Anterior cingulate cortex (tissue), 58 donors: ENCODE data around the gene ITGAX.
A peak's percentile ranks its signal among the peaks of the same experiment; 100 is the strongest.
"Not testable (repeated sequence)": the region's sequence is repeated elsewhere in the genome, so short reads cannot be mapped to it uniquely, and the experiment has no call there.

Experiments used
- DNase-seq, 58 donors: peaks; one replicate each; lab custom pipeline; 2025; lab: John Stamatoyannopoulos, UW

ITGAX gene

DNA sequence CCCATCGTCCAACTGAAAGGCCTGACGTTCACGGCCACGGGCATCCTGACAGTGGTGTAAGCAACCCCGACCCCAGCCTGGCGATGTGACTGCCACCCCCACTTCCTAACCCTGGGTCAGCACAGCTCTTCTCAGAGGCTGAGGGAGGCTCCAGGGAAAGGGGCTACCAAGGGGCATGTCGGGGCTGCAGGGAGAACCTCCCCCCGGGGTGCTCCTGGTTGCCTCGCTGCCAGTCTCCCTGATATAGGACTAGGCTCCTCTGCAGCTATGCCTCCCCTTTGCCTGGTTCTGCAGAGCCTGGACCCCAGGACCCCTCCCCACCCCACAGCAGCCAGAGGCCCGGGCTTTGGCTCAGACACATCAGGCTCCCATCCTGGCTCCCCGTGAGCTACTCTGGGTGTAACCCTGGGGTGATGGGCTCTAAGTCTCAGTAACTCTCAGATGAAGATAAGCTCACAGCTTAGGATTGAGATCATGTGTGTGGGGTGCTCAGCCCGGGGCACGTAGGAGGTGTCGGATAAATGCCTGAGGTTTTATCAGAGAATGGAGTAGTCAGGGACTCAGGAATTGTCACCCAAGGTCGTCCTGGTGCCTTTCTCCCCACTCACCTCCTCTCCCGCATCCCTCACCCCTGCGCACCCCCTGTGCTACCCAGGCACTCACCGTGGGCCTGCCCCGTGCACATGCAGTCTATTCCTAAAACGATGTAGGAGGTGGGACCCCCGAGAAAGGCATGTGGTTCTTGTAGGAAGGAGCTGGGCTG, 48.8 kb downstream of the ITGAX start:
- no peak for DNase-seq

DNA sequence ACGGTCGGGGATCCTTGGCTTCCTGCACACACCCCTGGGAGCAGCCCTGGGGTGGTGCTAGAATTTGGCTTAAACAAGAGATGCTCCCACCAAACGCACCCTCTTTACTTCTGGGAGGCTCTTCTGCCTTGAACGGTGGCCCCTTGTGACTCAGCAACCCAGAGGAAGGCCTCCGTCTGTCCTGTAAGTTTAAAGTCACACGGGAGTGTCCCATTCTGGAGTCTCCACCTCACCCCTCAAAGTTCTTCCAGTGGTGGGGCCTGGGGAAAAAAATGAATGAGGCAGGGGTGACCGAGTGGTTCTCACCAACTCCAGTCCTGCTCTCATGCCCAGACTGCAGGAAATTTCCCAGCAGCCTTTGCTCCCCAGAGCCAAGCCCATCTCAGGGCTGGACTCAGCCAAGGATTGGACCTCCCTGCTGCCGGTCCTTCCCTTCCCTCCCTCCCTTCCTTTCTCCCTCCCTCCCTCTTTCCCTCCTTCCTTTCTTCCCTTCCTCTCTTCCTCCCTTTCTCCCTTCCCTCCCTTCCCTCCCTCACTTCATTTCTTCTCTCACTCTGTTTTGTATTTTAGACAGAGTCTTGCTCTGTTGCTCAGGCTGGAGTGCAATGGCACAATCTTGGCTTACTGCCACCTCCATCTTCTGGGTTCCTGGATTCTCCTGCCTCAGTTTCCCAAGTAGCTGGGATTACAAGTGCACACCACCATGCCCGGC, 49.5 kb downstream of the ITGAX start:
- DNase-seq = peak in 1 of 58 donors; percentile 17

GRCh38 chr16:31407406-31407805, 52.4 kb downstream of the ITGAX start:
- DNase-seq = no peak

GRCh38 chr16:31409433-31409832, 54.5 kb downstream of the ITGAX start:
- DNase-seq = no peak

GRCh38 chr16:31410082-31410481, 55.1 kb downstream of the ITGAX start:
- no peak for DNase-seq

DNA sequence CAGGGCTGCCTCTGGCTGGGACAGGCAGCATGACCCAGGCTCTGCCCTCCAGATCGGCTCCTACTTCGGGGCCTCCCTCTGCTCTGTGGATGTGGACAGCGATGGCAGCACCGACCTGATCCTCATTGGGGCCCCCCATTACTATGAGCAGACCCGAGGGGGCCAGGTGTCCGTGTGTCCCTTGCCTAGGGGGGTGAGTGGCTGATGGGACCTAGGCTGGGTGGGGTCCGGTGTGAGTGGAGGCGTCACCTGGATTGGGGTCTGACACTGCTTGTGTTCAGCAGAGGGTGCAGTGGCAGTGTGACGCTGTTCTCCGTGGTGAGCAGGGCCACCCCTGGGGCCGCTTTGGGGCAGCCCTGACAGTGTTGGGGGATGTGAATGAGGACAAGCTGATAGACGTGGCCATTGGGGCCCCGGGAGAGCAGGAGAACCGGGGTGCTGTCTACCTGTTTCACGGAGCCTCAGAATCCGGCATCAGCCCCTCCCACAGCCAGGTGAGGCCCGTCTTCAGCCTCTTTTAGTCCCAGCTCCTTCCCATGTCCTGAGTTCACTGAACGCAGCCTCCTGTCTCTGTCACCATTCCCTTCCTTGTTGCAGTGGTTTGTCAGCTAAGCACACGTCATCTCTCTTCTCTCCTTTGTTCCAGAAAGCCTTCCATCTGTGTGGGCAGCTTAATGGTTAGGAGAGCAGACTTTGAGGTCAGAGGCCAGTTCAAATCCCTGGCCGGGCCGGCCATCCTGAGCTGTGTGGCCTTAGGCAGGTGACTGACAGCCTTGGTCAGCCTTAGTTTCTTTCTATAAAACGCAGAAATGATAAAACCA, 56.3 kb downstream of the ITGAX start:
- no peak for DNase-seq

DNA sequence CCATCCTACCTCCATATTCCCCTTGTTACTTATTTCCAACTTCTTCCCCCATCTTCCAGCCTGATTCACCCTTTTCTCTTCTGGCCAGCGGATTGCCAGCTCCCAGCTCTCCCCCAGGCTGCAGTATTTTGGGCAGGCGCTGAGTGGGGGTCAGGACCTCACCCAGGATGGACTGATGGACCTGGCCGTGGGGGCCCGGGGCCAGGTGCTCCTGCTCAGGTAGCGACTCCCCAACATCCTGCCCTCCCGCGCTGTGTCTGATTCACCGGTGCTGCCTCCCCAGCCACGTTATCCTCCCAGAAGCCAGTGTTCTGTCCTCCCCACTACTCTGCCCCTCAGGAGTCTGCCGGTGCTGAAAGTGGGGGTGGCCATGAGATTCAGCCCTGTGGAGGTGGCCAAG, 57.8 kb downstream of the ITGAX start:
- no peak for DNase-seq

- DNase-seq = no peak
Measured at GRCh38 chr16:31413381-31413780, 58.4 kb downstream of the ITGAX start.

DNA sequence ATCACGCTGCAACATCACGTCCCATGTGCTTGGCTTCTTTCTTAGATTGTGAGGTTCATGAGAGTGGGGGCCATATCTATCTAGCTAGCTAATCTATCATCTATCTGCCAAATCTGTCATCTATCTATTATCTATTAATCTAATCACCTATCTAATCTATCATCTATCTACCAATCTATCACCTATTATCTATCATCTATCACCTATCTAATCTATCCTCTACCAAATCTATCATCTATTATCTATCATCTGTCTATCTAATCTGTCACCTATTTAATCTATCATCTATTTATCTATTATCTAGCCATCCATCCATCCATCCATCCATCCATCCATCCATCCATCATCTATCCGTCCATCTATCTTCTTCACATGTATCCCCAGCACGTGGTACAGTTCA, 59.0 kb downstream of the ITGAX start:
- DNase-seq = no peak

GRCh38 chr16:31414706-31415105, 59.7 kb downstream of the ITGAX start:
- no peak for DNase-seq

GRCh38 chr16:31416371-31416770, 61.4 kb downstream of the ITGAX start:
- no peak for DNase-seq

- DNase-seq = not testable (repeated sequence)
Measured at GRCh38 chr16:31417036-31417435, 62.1 kb downstream of the ITGAX start.

DNA sequence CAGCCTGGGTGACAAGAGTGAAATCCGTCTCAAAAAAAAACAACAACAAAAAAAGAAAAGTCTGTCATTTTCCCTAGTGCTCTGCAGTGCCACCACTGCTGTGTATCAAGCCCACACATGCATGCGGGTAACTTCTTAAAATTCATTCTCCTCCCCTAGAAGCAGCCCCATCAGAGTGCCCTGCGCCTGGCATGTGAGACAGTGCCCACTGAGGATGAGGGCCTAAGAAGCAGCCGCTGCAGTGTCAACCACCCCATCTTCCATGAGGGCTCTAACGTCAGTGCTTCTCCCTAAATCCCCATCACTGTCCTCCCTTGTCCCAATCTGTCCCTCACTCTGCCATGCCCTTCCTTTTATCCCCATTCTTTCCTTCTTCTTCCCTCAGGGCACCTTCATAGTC, 62.9 kb downstream of the ITGAX start:
- no peak for DNase-seq

DNA sequence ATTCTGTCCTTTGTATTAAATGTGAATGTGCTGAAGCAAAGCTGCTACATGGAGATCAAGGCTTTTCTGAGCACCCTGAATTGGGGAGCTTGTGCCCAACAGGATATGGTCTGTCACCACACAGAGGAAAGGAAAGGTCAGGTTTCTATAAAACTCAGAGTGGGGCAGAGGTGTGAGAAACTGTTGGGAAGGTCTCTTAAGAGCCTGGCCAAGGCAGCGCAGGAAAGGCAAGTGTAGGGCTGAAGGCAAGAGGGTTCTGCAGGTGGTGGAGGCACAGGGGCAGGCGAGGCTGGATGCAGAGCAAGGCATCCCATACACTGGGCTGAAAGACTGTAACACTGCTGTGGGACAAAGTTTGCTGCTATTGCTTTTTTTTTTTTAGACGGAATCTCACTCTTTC, 65.1 kb downstream of the ITGAX start:
- no peak for DNase-seq

DNA sequence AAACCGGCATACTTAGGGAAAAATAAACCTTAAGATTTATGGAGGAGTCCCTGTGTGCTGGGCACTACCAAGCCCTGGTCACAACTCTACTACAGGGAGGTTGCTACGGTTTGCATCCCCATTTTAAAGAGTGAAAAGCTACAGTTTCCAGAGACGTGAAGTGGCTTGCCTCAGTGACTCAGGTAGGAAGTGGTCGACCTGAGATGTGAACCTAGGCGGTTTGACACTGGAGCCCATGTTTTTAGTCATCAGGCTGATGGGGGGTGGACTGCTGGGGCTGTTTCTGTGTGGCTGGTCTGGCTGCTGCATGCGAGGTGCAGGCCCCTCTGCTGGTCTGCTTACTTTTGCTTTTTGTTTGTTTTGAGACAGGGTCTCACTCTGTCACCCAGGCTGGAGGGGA, 66.6 kb downstream of the ITGAX start:
- no peak for DNase-seq

GRCh38 chr16:31423241-31423640, 68.3 kb downstream of the ITGAX start:
- no peak for DNase-seq

GRCh38 chr16:31423801-31424200, 68.8 kb downstream of the ITGAX start:
- DNase-seq = no peak

- DNase-seq = peak in 44 of 58 donors; percentile 8 to 68 (median 40)
Measured at GRCh38 chr16:31427441-31428278, 72.7 kb downstream of the ITGAX start.

- no peak for DNase-seq
Measured at GRCh38 chr16:31428279-31428597, 73.3 kb downstream of the ITGAX start, which contains the start of gene COX6A2. Gene COX6A2, minus strand, starts transcription at chr16:31428360. Its CDS starts 35 bp downstream, at chr16:31428325.

GRCh38 chr16:31428638-31429247, 73.8 kb downstream of the ITGAX start:
- no peak for DNase-seq
